ENCODE results near the gene RPH3AL. TPM values are rescaled to one million over a fixed set of nuclear protein-coding genes. Genes with fewer than 3 reads are reported as not detected.
A peak's percentile ranks its signal among the peaks of the same experiment; 100 is the strongest.
"Not testable (repeated sequence)": the region's sequence is repeated elsewhere in the genome, so short reads cannot be mapped to it uniquely, and the experiment has no call there.

Gene RPH3AL
- total and polyA plus RNA-seq, 10 donors: 4.8 to 182 (median 49.1) TPM

DNA sequence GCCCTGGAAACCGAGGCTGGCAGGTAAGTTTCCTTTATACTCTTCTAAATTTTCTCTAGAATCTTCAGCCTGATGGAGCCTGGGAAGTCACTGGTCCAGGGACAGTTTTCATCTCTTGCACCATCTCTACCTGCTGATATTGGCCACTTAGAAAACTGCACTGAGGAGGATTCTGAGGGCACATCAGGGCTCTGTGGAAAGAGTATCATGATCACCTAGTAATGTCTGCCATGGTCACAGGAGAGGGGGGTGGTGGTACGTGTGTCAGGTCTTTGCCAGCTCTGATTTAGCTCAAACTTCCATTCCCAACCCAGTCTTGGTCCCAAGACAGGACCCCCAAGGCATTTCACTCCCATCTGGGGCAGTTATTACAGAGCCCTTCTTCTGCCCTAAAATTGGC is 136.0 kb downstream of the RPH3AL start:
- Histone ChIP-seq H3K4me3 (no peak overlapping the region), H3K36me3 (peaks cover 0 to 32% (median 14%) of the 10 kb centered on the region in 6 donors), H3K27me3 (replicated peaks in 1 of 7) (no peaks in the 10 kb centered on the region), H3K9me3 (no peaks in the 10 kb centered on the region), H3K4me1 (peaks cover 0 to 9% (median 2%) of the 10 kb centered on the region in 6 donors), H3K27ac (peak overlapping the region in 1 of 8 donors; percentile 38)
- TF ChIP-seq CTCF (IDR thresholded peaks at IDR 0.05 in 8 of 11, conservative IDR thresholded peaks at IDR 0.05 in 3 of 11): no peak
- no peak for TF ChIP-seq POLR2AphosphoS5 (IDR thresholded peaks at IDR 0.05)
- no peak for TF ChIP-seq POLR2A (IDR thresholded peaks at IDR 0.05)
- 40 to 71% (median 58%) methylated on average over 2 of the region's 2 CpGs for WGBS, 5 donors
- intact Hi-C loops (cut with DNase I; ENCODE audit: low total_unique reads): no loop called here
- peak; percentile 5 for DNase-seq

GRCh38 chr17:215563-216478 is 136.8 kb downstream of the RPH3AL start:
- WGBS, 5 donors: 37 to 80% (median 73%) methylated on average over 12 to 26 of the region's 29 CpGs
- H3K27me3 ChIP-seq (replicated peaks in 1 of 7); H3K9me3 ChIP-seq; H3K4me1 ChIP-seq; intact Hi-C loops (cut with DNase I; ENCODE audit: low total_unique reads): not testable (repeated sequence)
- DNase-seq: peak; percentile 89
- H3K4me3 ChIP-seq: peak overlapping the region in 2 of 8 donors; percentile 46 to 51
- H3K36me3 ChIP-seq: peaks cover 0 to 41% (median 16%) of the 10 kb centered on the region in 6 donors
- peak overlapping the region in 4 of 8 donors; percentile 30 to 73 (median 61) for H3K27ac ChIP-seq

DNA sequence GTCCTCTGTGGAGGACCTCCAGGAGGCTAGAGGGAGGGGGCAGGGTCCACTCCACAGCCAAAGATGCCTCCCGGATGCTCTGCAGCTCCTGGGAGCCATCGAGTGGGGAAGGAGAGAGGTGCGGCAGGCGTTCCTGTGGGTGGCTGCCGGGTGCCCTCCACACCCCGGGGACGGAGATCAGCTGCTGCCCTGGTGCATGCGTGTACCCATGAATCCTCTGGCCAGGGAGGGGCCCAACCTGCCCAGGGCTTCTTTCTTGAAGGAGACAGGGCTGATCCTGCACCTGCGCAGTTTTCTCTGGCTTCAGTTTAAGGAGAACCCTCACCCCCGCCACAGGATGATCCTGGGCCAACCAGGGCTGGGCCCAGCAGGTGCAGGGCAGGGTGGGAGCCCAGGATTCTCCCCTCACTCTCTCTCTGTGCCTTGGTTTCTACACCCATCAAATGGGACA is 137.7 kb downstream of the RPH3AL start:
- Histone ChIP-seq H3K4me3 (peak overlapping the region in 2 of 8 donors; percentile 46 to 51), H3K4me1 (peaks cover 0 to 9% (median 2%) of the 10 kb centered on the region in 6 donors), H3K9me3 (no peaks in the 10 kb centered on the region), H3K27ac (peak overlapping the region in 2 of 8 donors; percentile 71 to 73), H3K27me3 (replicated peaks in 1 of 7) (no peaks in the 10 kb centered on the region), H3K36me3 (peaks cover 0 to 47% (median 16%) of the 10 kb centered on the region in 6 donors)
- DNase-seq: peak; percentile 77
- TF ChIP-seq POLR2AphosphoS5 (IDR thresholded peaks at IDR 0.05) (peak in 1 of 3 donors; percentile 22), POLR2A (IDR thresholded peaks at IDR 0.05) (no peak), CTCF (IDR thresholded peaks at IDR 0.05 in 8 of 11, conservative IDR thresholded peaks at IDR 0.05 in 3 of 11) (no peak)
- intact Hi-C loops (cut with DNase I; ENCODE audit: low total_unique reads): no loop called here
- WGBS, 5 donors: 89 to 95% (median 92%) methylated on average over 7 to 10 of the region's 10 CpGs

GRCh38 chr17:213286-214105 is 139.1 kb downstream of the RPH3AL start:
- no peaks in the 10 kb centered on the region for H3K27me3 ChIP-seq (replicated peaks in 1 of 7)
- TF ChIP-seq CTCF (IDR thresholded peaks at IDR 0.05 in 8 of 11, conservative IDR thresholded peaks at IDR 0.05 in 3 of 11) (no peak), POLR2A (IDR thresholded peaks at IDR 0.05) (no peak), POLR2AphosphoS5 (IDR thresholded peaks at IDR 0.05) (no peak)
- H3K27ac ChIP-seq: no peak overlapping the region
- H3K9me3 ChIP-seq: no peaks in the 10 kb centered on the region
- DNase-seq: peak; percentile 64
- WGBS, 5 donors: 91 to 97% (median 93%) methylated on average over 21 to 25 of the region's 25 CpGs
- peaks cover 0 to 9% (median 0%) of the 10 kb centered on the region in 6 donors for H3K4me1 ChIP-seq
- H3K4me3 ChIP-seq: no peak overlapping the region
- peaks cover 0 to 47% (median 16%) of the 10 kb centered on the region in 6 donors for H3K36me3 ChIP-seq
- intact Hi-C loops (cut with DNase I; ENCODE audit: low total_unique reads): no loop called here
